ENCODE measurements around the gene WDR77. TPM values are rescaled to one million over a fixed set of nuclear protein-coding genes. Genes with fewer than 3 reads are reported as not detected.

WDR77 gene
- total RNA-seq, 1 experiment from 2014 or later, result 67.9 TPM

GRCh38 chr1:111484391-111485026, 35.5 kb upstream of the WDR77 start:
- Histone ChIP-seq H3K4me1 (ENCODE audit: insufficient read depth, low read length, poor library complexity, severe bottlenecking) (no peaks in the 10 kb centered on the region), H3K36me3 (ENCODE audit: insufficient read depth, low read length, poor library complexity, severe bottlenecking) (no peaks in the 10 kb centered on the region), H3K4me3 (ENCODE audit: low read depth, low read length, poor library complexity, severe bottlenecking) (no peak overlapping the region), H3K27ac (ENCODE audit: low read depth, low read length, poor library complexity, severe bottlenecking) (no peak overlapping the region), H3K9me3 (ENCODE audit: low read depth, low read length, poor library complexity, severe bottlenecking) (no peaks in the 10 kb centered on the region), H3K27me3 (replicated peaks; ENCODE audit: insufficient read depth, low read depth, low read length, poor library complexity) (no peaks in the 10 kb centered on the region)
- ChIA-PET CTCF (no interaction called here), POLR2A (ENCODE audit: low non-redundant PET) (no interaction called here)
- no peak for TF ChIP-seq EZH2 (IDR thresholded peaks at IDR 0.05; ENCODE audit: borderline replicate concordance, low read depth, low read length, poor library complexity, severe bottlenecking)
- no peak for TF ChIP-seq CTCF (conservative IDR thresholded peaks at IDR 0.05; ENCODE audit: low read depth, low read length)
- BruUV-seq (replicated peaks), result no TSS peak
- intact Hi-C loops (cut with micrococcal nuclease; ENCODE audit: unreplicated experiment), result no loop called here
- no peak for DNase-seq (ENCODE audit: low spot score)

GRCh38 chr1:111483876-111484275, 34.8 kb upstream of the WDR77 start:
- intact Hi-C loops (cut with micrococcal nuclease; ENCODE audit: unreplicated experiment), result no loop called here
- Histone ChIP-seq H3K27ac (ENCODE audit: low read depth, low read length, poor library complexity, severe bottlenecking) (no peak overlapping the region), H3K27me3 (replicated peaks; ENCODE audit: insufficient read depth, low read depth, low read length, poor library complexity) (no peaks in the 10 kb centered on the region), H3K4me1 (ENCODE audit: insufficient read depth, low read length, poor library complexity, severe bottlenecking) (no peaks in the 10 kb centered on the region), H3K4me3 (ENCODE audit: low read depth, low read length, poor library complexity, severe bottlenecking) (no peak overlapping the region), H3K9me3 (ENCODE audit: low read depth, low read length, poor library complexity, severe bottlenecking) (no peaks in the 10 kb centered on the region), H3K36me3 (ENCODE audit: insufficient read depth, low read length, poor library complexity, severe bottlenecking) (no peaks in the 10 kb centered on the region)
- POLR2A ChIA-PET (ENCODE audit: low non-redundant PET), result no interaction called here
- TF ChIP-seq CTCF (conservative IDR thresholded peaks at IDR 0.05; ENCODE audit: low read depth, low read length) (no peak), EZH2 (IDR thresholded peaks at IDR 0.05; ENCODE audit: borderline replicate concordance, low read depth, low read length, poor library complexity, severe bottlenecking) (no peak)
- no peak for DNase-seq (ENCODE audit: low spot score)
- BruUV-seq (replicated peaks), result no TSS peak
- CTCF ChIA-PET, result no interaction called here

GRCh38 chr1:111483166-111483565, 34.1 kb upstream of the WDR77 start:
- Histone ChIP-seq H3K4me1 (ENCODE audit: insufficient read depth, low read length, poor library complexity, severe bottlenecking) (no peaks in the 10 kb centered on the region), H3K27me3 (replicated peaks; ENCODE audit: insufficient read depth, low read depth, low read length, poor library complexity) (no peaks in the 10 kb centered on the region), H3K9me3 (ENCODE audit: low read depth, low read length, poor library complexity, severe bottlenecking) (no peaks in the 10 kb centered on the region), H3K27ac (ENCODE audit: low read depth, low read length, poor library complexity, severe bottlenecking) (no peak overlapping the region), H3K4me3 (ENCODE audit: low read depth, low read length, poor library complexity, severe bottlenecking) (no peak overlapping the region), H3K36me3 (ENCODE audit: insufficient read depth, low read length, poor library complexity, severe bottlenecking) (no peaks in the 10 kb centered on the region)
- ChIA-PET POLR2A (ENCODE audit: low non-redundant PET) (no interaction called here), CTCF (no interaction called here)
- BruUV-seq (replicated peaks), result no TSS peak
- no peak for DNase-seq (ENCODE audit: low spot score)
- TF ChIP-seq EZH2 (IDR thresholded peaks at IDR 0.05; ENCODE audit: borderline replicate concordance, low read depth, low read length, poor library complexity, severe bottlenecking), result no peak
- no peak for TF ChIP-seq CTCF (conservative IDR thresholded peaks at IDR 0.05; ENCODE audit: low read depth, low read length)
- intact Hi-C loops (cut with micrococcal nuclease; ENCODE audit: unreplicated experiment), result no loop called here

Data from A673 (cell line).